Large intestine (tissue), 3 donors: ENCODE data around the gene MEI4. TPM values are rescaled to one million over a fixed set of nuclear protein-coding genes. Genes with fewer than 3 reads are reported as not detected.

Source experiments
- DNase-seq, 2 donors: peaks; one replicate each; pipeline versions ENCODE4 v3.0.0 to v3.0.0-alpha.2; 2013
- H3K27ac ChIP-seq: one replicate; pipeline ENCODE4 v1.5.1; 2013; ENCODE audit warnings: low read length
- H3K27me3 ChIP-seq: 2 replicates; pipeline ENCODE4 v1.6.1; 2013; ENCODE audit warnings: low read length; ENCODE audit not compliant: control insufficient read depth, insufficient read depth
- H3K36me3 ChIP-seq: 2 replicates; pipeline ENCODE4 v1.6.1; 2013; ENCODE audit warnings: low read length; ENCODE audit not compliant: control insufficient read depth, insufficient read depth
- H3K4me1 ChIP-seq: one replicate; pipeline ENCODE4 v1.6.1; 2013; ENCODE audit warnings: low read length; ENCODE audit not compliant: control insufficient read depth, insufficient read depth
- H3K4me3 ChIP-seq: one replicate; pipeline ENCODE4 v1.5.1; 2013; ENCODE audit warnings: low read length
- H3K9me3 ChIP-seq: one replicate; pipeline ENCODE4 v1.6.1; 2013; ENCODE audit warnings: mild to moderate bottlenecking, low read depth, low read length, moderate library complexity; ENCODE audit not compliant: control insufficient read depth
- WGBS: methylation state at CpG from one replicate; pipeline ENCODE4 v1.1.5; 2013; ENCODE audit warnings: low lambda C conversion rate; ENCODE audit not compliant: insufficient coverage; 5-methylcytosine and 5-hydroxymethylcytosine counted together
- polyA plus RNA-seq: library from polyadenylated mRNA; unstranded; fragments of 120-200 nt; gene quantifications from one replicate; pipeline ENCODE4 v1.2.1, GENCODE V29; 2013

The MEI4 gene
- polyA plus RNA-seq, 1 donor = 0.09 TPM

DNA sequence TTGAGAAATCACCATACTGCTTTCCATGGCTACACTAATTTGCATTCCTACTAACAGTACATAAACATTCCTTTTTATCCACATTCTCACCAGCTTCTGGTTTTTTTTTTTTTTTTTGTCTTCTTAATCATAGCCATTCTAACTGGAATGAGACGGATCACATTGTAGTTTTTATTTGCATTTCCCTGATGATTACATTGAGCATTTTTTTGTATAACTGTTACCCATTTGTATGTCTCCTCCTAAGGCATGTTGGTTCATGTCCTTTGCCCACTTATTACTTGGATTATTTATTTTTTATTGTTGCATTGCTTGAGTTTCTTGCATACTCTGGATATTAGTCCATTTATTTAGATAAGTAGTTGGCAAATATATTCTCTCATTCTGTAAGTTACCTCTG lies 258.0 kb downstream of the MEI4 start:
- no CpG with 5 or more reads among the region's 1 CpG for WGBS
- H3K9me3 ChIP-seq = peaks cover 4% of the 10 kb centered on the region
- H3K4me1 ChIP-seq = no peaks in the 10 kb centered on the region
- no peak overlapping the region for H3K4me3 ChIP-seq
- no peak overlapping the region for H3K27ac ChIP-seq
- H3K36me3 ChIP-seq = no peaks in the 10 kb centered on the region
- no peak for DNase-seq
- H3K27me3 ChIP-seq = no peaks in the 10 kb centered on the region

DNA sequence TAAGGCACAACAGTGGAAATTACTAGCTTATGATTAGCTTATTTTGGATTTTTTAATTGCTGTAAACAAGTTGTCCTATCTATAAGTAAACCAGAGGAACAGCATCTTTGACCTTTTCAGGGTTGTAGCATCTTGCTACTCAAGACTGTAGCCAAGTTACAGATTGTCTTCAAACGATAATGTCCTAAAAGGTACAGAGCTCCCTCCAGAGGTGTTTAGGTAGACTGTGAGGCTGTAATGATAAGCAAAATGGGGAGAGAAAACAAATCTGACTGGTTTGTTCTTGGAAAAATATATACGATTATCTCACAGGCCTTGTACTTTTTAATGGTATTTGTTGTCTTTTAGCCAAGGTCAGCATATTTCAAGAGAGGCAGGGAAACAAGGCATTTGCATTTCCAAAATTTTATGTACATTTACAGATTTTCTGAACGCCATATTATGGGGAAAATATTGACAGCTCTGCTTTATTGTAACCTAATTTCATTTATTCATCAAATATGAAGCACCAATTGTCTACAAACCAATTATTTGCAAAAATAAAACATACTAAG lies 273.4 kb downstream of the MEI4 start:
- Histone ChIP-seq H3K36me3 (no peaks in the 10 kb centered on the region), H3K27ac (no peak overlapping the region), H3K4me1 (no peaks in the 10 kb centered on the region), H3K27me3 (no peaks in the 10 kb centered on the region), H3K9me3 (no peaks in the 10 kb centered on the region), H3K4me3 (no peak overlapping the region)
- 60% methylated on average over 2 of the region's 3 CpGs for WGBS
- peak; percentile 7 to 37 for DNase-seq

DNA sequence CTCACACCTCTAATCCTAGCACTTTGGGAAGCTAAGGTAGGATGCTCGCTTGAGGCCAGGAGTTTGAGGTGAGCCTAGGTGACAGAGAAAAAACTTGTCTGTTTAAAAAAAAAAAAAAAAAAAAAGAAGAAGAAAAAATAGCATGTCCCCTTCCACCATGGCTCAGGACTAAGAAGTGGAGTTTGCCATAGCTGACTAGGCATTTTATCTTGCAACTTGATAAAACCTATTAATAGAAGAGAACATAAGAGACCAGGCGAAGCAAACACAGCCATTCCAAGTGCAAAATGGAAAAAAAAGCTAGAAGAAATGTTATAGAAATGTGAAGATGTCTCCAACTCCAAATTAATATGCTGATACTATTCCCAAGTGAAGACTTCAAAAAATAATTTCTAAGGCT lies 277.5 kb downstream of the MEI4 start:
- Histone ChIP-seq H3K36me3 (no peaks in the 10 kb centered on the region), H3K27ac (no peak overlapping the region), H3K27me3 (no peaks in the 10 kb centered on the region), H3K4me1 (no peaks in the 10 kb centered on the region), H3K9me3 (no peaks in the 10 kb centered on the region), H3K4me3 (no peak overlapping the region)
- WGBS = 100% methylated on average over 1 of the region's 2 CpGs
- DNase-seq = no peak

DNA sequence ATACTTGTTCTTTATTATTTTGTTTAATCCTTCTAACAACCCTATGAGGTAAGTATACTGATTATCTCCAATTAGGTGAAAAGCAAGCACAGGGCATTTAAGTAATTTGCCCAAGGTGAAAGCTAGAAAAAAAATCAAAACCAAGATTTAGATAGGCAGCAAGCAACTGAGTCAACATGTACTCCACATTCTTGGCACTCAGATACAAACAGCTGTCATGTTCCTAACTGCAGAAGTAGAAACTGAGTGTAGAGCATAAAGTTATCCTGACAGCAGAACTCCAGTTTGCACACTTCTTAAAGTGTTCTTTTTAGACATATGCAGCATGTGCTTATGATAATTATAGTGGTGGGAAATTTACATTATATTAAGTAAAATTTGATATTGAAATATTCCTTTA lies 278.1 kb downstream of the MEI4 start:
- Histone ChIP-seq H3K4me1 (no peaks in the 10 kb centered on the region), H3K27me3 (no peaks in the 10 kb centered on the region), H3K27ac (no peak overlapping the region), H3K4me3 (no peak overlapping the region), H3K36me3 (no peaks in the 10 kb centered on the region), H3K9me3 (no peaks in the 10 kb centered on the region)
- no peak for DNase-seq

DNA sequence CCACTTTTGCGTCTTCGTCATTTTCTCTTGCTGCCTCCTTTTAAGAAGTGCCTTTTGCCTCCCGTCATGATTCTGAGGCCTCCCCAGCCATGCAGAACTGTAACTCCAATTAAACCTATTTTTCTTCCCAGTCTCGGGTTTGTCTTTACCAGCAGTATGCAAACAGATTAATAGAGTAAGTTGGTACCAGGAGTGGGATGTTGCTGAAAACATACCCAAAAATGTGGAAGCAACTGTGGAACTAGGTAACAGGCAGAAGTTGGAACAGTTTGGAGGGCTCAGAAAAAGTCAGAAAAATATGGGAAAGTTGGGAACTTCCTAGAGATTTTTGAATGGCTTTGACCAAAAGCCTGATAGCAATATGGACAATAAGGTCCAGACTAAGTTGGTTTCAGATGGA lies 309.2 kb downstream of the MEI4 start:
- WGBS = 100% methylated on average over 1 of the region's 4 CpGs
- no peaks in the 10 kb centered on the region for H3K4me1 ChIP-seq
- no peaks in the 10 kb centered on the region for H3K9me3 ChIP-seq
- H3K36me3 ChIP-seq = no peaks in the 10 kb centered on the region
- H3K27ac ChIP-seq = no peak overlapping the region
- H3K4me3 ChIP-seq = no peak overlapping the region
- no peaks in the 10 kb centered on the region for H3K27me3 ChIP-seq
- no peak for DNase-seq

DNA sequence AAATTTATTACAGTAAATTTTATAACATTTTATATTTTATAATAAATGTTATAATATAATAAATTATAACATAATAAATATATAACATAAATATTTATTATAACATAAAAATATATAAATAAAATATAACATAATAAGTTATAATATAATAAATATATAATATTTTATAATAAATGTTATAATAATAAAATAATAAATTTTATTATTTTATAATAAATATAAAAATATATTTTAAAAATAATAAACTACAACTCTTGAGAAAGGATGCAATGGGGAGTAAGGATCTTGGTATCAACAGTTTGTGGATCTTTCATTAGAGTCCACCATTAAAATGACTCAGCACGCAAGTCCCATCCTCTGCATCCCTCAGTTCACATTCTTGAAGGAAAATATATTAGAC lies 312.6 kb downstream of the MEI4 start:
- Histone ChIP-seq H3K4me3 (no peak overlapping the region), H3K27me3 (no peaks in the 10 kb centered on the region), H3K27ac (no peak overlapping the region), H3K4me1 (no peaks in the 10 kb centered on the region), H3K36me3 (no peaks in the 10 kb centered on the region), H3K9me3 (no peaks in the 10 kb centered on the region)
- WGBS = no CpG with 5 or more reads among the region's 1 CpG
- DNase-seq = no peak

DNA sequence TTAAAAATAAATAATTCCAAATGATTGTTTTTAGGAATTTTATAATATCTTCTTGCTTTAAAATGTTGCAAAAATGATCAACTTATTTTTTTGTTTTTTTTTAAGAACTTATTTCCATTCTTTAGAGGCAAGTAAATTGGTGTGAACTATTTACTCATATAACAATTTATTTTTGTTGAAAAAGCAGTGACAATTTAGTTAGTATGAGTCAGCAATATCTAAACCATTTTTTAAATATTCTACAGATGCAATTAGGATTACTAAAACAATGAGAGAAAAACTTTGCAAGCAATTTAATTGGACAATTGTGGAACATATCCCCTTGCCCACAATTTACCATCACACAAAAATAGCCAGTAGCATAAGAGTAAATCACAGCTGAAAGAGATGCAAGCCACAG lies 319.5 kb downstream of the MEI4 start:
- no peak overlapping the region for H3K27ac ChIP-seq
- H3K4me3 ChIP-seq = no peak overlapping the region
- no peak for DNase-seq
- no peaks in the 10 kb centered on the region for H3K36me3 ChIP-seq
- H3K4me1 ChIP-seq = no peaks in the 10 kb centered on the region
- peaks cover 4% of the 10 kb centered on the region for H3K9me3 ChIP-seq
- no peaks in the 10 kb centered on the region for H3K27me3 ChIP-seq

Other genes with a start within 250 kb of the MEI4 start
- gene HTR1B, start 189.5 kb upstream of the MEI4 start, polyA plus RNA-seq = 1.2 TPM